Stimulated activated naive B cell treated with anti-CD40 and anti-IgM and Interleukin-4, amounts not matched to agents 10 μg/mL and 1 μg/mL and 100 μg/mL, for 72 hours (primary cell): ENCODE data around the gene PHYH.

Source experiments
- ATAC-seq, 2 donors: fragments of 150-1000 bp; cut with Tn5 transposase; replicated peaks; 2 replicates each; pipeline ENCODE4 v1.10.0; 2021; ENCODE audit warnings: moderate library complexity in 1 of 2
- DNase-seq: peaks from one replicate; pipeline ENCODE4 v3.0.0; 2021
- H3K27ac Mint-ChIP-seq: one replicate; pipeline ENCODE4 v1.8.0; 2022; ENCODE audit warnings: mild to moderate bottlenecking, mixed read lengths
- H3K27me3 Mint-ChIP-seq, 2 donors: one replicate each; pipeline ENCODE4 v1.8.0; 2022; ENCODE audit warnings: mixed read lengths in 2 of 2
- H3K36me3 Mint-ChIP-seq, 2 donors: one replicate each; pipeline ENCODE4 v1.8.0; 2022; ENCODE audit warnings: mixed read lengths in 2 of 2, mild to moderate bottlenecking in 1 of 2
- H3K4me1 Mint-ChIP-seq, 2 donors: one replicate each; pipeline ENCODE4 v1.8.0; 2022; ENCODE audit warnings: mixed read lengths in 2 of 2, mild to moderate bottlenecking in 1 of 2
- H3K4me3 Mint-ChIP-seq, 2 donors: one replicate each; pipeline ENCODE4 v1.8.0; 2022; ENCODE audit warnings: mild to moderate bottlenecking in 2 of 2, mixed read lengths in 2 of 2, moderate library complexity in 1 of 2
- H3K9me3 Mint-ChIP-seq, 2 donors: one replicate each; pipeline ENCODE4 v1.8.0; 2022; ENCODE audit warnings: mixed read lengths in 2 of 2, mild to moderate bottlenecking in 1 of 2

Gene PHYH

DNA sequence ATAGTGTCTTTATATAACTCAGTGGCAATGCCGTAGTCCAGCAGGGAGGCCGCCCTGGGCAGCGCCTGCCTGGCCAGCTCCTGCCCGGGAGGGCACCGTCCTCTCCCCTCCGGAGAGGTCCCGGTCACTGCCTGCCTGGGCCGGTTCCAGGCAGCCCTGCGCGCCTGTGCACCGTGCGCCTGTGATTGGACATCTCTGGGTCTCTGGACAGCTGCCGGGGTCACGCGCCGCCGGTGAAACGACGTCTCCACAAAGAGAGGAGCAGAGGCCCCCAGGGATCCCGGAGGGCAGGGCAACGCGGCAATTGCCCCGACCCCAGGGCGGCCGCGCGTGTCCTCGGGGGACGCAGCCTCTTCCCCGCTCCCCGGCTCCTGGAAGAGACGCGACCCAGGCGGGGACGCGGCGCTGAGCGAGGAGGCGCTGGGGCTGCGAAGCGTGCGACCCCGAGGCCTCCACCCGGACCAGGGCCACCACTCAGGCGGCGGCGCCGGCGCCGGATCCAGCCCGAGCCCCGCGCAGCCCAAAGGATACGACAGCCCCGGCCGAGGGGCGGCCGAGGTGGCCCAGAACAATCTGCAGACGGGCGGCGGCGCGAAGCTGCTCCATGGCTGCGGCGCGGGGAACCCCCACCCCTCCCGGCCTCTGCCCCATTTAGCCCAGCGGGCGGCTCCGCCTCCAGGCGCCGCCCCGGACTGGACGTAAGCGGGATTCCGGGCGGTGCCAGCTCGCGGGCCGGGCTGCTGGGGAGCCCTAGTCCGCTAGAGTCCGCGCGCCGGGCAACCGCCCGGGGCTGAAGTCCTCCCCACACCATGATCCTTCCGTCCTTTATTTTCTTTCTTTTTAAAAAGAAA is at the start of gene PHYH:
PHYH (minus strand) TSS at position 628 of the 851 bp plus-strand sequence; CDS start at position 606, 22 bp downstream.
- Mint-ChIP-seq H3K36me3 (peaks cover 2 to 7% of the 10 kb centered on the region in 2 donors), H3K4me1 (peaks cover 15 to 29% of the 10 kb centered on the region in 2 donors), H3K4me3 (peak within 1 kb of the TSS; percentile 82 to 86), H3K27me3 (no peaks in the 10 kb centered on the region), H3K27ac (peak within 1 kb of the TSS; percentile 96), H3K9me3 (no peaks in the 10 kb centered on the region)
- DNase-seq: peak; percentile 80
- ATAC-seq: peak; percentile 77 to 79

- H3K4me1 Mint-ChIP-seq: peaks cover 44 to 57% of the 10 kb centered on the region in 2 donors
- H3K4me3 Mint-ChIP-seq: peak within 1 kb of the TSS; percentile 83 to 89
- ATAC-seq (peak; percentile 70 to 80), DNase-seq (peak; percentile 60)
- no peaks in the 10 kb centered on the region for H3K9me3 Mint-ChIP-seq
- peaks cover 23 to 39% of the 10 kb centered on the region in 2 donors for H3K27me3 Mint-ChIP-seq
- peaks cover 4 to 8% of the 10 kb centered on the region in 2 donors for H3K36me3 Mint-ChIP-seq
- H3K27ac Mint-ChIP-seq: peak within 1 kb of the TSS; percentile 90
Measured at GRCh38 chr10:13348216-13349017, 48.6 kb upstream of the PHYH start, which contains the start of gene SEPHS1. TSS of gene SEPHS1 (minus strand) at chr10:13348293. CDS start at chr10:13344950, 3,343 bp downstream.

- Mint-ChIP-seq H3K27ac (peak overlapping the region; percentile 87), H3K4me1 (peaks cover 42 to 57% of the 10 kb centered on the region in 2 donors)
Measured at GRCh38 chr10:13347500-13348156, 47.8 kb upstream of the PHYH start.

DNA sequence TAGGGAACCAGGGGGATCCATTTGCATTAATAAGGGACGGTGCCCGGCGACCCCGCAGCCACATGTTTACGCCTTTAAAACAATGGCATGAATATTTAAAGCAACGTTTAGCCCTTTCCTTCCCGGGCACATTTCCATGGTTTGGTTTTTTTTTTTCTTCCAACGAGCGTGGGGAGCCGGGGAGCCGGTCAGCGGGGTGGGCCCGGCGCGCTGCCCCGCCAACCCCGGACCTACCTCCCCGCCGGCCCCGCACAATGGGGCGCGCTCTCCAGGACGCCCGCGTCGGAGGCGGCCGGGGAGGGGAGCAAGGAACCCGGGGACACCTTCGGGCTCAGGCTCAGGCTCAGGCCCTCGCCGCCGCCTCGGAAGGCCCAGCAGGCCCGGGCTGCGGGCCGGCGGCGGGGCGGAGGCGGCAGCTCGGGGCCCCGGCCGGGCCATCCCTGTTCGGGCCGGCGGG is 47.2 kb upstream of the PHYH start:
- Mint-ChIP-seq H3K9me3 (no peaks in the 10 kb centered on the region), H3K36me3 (peaks cover 4 to 12% of the 10 kb centered on the region in 2 donors), H3K27ac (peak overlapping the region; percentile 84), H3K27me3 (peaks cover 10 to 25% of the 10 kb centered on the region in 2 donors), H3K4me1 (peaks cover 37 to 52% of the 10 kb centered on the region in 2 donors), H3K4me3 (peak overlapping the region; percentile 80 to 82)
- ATAC-seq (peak; percentile 34 to 41), DNase-seq (peak; percentile 41)

More at GRCh38 chr10:13347500-13348156, 47.8 kb upstream of the PHYH start:
- Mint-ChIP-seq H3K4me3 (peak overlapping the region; percentile 76 to 77), H3K36me3 (peaks cover 4 to 12% of the 10 kb centered on the region in 2 donors), H3K27me3 (peaks cover 15 to 31% of the 10 kb centered on the region in 2 donors), H3K9me3 (no peaks in the 10 kb centered on the region)
- peak; percentile 61 for DNase-seq
- ATAC-seq: peak; percentile 70 to 72

DNA sequence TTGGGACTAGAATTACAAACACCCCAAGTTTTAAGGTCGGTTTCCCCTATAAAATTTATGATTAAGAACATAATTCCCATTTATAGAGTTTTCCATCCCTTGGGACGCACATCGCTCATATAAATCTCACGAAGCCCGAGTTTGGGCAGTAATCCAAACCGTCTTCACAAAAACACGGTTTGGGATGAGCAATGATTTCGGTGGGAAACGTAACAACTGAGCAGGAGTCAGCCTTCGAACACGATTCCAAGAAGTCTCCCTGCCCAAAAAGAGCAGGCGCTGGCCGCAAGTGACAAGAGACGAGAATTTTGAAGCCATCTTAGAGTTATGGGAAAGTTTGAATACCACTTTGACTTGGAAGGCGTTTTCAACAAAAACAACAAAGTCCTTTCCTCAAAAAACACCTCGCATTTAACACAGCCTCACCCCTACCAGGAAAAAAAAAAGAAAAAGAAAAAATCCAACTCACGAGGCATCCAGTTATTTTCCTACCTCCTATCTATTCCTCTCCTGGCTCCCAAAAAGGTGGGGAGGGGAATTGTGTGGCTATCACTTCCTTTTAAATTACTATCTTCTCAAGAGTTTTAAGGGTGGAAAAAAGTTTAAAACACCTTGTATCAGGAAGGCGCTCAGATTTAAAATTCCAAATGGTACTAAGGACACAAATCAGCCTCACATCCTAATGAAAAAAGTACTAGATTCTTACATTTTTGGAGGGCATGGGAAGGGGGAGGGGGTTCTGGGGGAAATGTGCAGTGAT is 46.6 kb upstream of the PHYH start:
- Mint-ChIP-seq H3K27me3 (peaks cover 4 to 20% of the 10 kb centered on the region in 2 donors), H3K27ac (peak overlapping the region; percentile 84), H3K4me1 (peaks cover 31 to 46% of the 10 kb centered on the region in 2 donors), H3K4me3 (peak overlapping the region; percentile 80 to 82), H3K9me3 (no peaks in the 10 kb centered on the region), H3K36me3 (peaks cover 4 to 12% of the 10 kb centered on the region in 2 donors)
- no peak for DNase-seq
- ATAC-seq: no peak

DNA sequence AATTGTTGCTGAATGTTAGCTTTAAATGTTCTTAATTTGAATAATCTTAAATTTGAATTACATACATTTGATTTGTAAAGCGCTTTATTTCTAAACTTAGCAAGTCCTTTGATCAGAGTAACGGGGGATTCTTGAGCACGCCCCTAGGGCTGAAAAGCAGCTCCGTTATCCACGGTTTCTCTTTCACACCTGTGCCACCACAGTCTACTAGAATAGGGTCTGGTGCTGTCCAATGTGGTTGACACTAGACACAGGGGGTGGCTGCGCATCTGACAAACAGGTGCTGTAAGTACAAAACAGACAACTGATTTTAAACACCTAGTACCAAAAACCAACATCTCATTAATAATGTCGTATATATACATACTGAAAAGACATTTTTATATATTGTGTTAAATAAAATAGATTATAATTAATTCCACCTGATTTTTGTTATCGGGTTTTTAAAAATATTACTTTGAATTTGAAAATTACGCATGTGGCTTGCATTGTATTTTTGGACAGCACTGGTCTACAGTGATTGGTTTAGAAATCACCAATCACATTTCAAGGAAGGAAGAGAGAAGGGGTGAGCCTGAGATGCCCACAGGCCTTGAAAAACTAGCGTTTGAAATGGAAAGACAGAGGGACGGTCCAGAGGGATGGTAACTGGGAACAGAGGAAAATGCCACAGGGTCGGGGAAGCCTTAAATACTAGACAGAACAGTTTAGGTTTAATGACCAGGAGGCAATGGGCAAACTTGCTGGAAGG is 40.9 kb upstream of the PHYH start:
- no peaks in the 10 kb centered on the region for H3K27me3 Mint-ChIP-seq
- no peaks in the 10 kb centered on the region for H3K9me3 Mint-ChIP-seq
- ATAC-seq: peak; percentile 70 to 77
- DNase-seq: no peak
- peaks cover 28 to 50% of the 10 kb centered on the region in 2 donors for H3K4me1 Mint-ChIP-seq
- H3K4me3 Mint-ChIP-seq: no peak overlapping the region
- peaks cover 22 to 45% of the 10 kb centered on the region in 2 donors for H3K36me3 Mint-ChIP-seq
- no peak overlapping the region for H3K27ac Mint-ChIP-seq

DNA sequence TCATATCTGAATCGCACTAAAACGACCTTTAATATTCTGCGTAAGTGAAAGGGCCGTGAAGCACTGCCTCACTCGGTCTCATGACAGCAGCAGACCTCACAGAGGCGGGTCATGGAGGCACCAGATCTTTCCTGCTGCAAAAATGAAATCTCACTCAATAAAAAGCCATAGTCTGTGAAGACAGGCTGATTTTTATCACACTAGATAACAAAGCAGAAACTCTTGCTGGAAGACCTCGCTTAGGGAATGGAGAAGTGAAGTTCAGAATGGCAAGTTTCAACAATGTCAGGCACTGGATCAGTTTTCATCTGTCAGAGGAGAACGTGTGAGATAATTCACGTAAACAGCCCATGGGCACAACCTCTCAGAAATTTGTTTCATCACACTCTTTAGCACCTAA is 40.2 kb upstream of the PHYH start:
- ATAC-seq: no peak
- Mint-ChIP-seq H3K36me3 (peaks cover 22 to 47% of the 10 kb centered on the region in 2 donors), H3K4me1 (peaks cover 26 to 47% of the 10 kb centered on the region in 2 donors), H3K9me3 (no peaks in the 10 kb centered on the region), H3K27ac (no peak overlapping the region), H3K27me3 (no peaks in the 10 kb centered on the region), H3K4me3 (no peak overlapping the region)
- no peak for DNase-seq

DNA sequence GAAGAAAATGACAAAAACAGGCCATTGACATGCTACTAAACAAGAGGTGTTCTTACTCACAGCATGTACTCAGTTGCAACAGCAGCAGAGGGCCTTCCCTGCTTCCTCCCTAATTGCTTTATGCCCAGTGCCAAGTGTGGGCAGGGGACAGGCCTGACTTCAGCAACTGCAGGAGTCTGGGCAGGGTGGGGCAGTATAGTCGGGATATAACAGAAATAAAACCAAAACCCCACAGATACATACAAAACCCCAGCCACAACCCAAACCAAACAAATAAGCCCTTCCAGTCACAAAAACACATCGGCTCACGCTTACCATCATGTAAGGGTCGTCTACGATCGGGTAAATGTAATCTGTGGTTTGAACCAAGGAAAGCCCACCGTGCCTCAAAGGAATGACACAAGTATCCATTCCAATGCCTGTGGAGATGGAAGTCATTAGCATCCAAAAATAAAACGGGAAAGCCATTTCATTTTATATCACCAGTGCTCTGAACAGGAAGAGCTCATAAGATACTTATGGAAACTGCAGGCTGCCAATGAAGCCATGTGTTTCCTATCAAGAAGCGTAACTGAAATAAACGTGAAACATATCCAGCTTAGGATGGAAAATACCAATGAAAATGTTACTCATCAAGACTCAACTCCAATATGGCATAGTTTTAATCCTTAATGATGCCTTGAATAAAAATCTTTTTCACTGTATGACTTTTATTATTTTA is 38.7 kb upstream of the PHYH start:
- ATAC-seq: no peak
- DNase-seq: no peak
- H3K4me3 Mint-ChIP-seq: no peak overlapping the region
- peak overlapping the region; percentile 9 for H3K27ac Mint-ChIP-seq
- peaks cover 20 to 42% of the 10 kb centered on the region in 2 donors for H3K36me3 Mint-ChIP-seq
- no peaks in the 10 kb centered on the region for H3K27me3 Mint-ChIP-seq
- H3K9me3 Mint-ChIP-seq: no peaks in the 10 kb centered on the region
- peaks cover 18 to 47% of the 10 kb centered on the region in 2 donors for H3K4me1 Mint-ChIP-seq

- no peak for DNase-seq
- H3K9me3 Mint-ChIP-seq: no peaks in the 10 kb centered on the region
- H3K4me1 Mint-ChIP-seq: peaks cover 18 to 44% of the 10 kb centered on the region in 2 donors
- H3K4me3 Mint-ChIP-seq: no peak overlapping the region
- H3K36me3 Mint-ChIP-seq: peaks cover 26 to 39% of the 10 kb centered on the region in 2 donors
- H3K27ac Mint-ChIP-seq: no peak overlapping the region
- ATAC-seq: no peak
- no peaks in the 10 kb centered on the region for H3K27me3 Mint-ChIP-seq
Measured at GRCh38 chr10:13337827-13338196, 37.9 kb upstream of the PHYH start.

DNA sequence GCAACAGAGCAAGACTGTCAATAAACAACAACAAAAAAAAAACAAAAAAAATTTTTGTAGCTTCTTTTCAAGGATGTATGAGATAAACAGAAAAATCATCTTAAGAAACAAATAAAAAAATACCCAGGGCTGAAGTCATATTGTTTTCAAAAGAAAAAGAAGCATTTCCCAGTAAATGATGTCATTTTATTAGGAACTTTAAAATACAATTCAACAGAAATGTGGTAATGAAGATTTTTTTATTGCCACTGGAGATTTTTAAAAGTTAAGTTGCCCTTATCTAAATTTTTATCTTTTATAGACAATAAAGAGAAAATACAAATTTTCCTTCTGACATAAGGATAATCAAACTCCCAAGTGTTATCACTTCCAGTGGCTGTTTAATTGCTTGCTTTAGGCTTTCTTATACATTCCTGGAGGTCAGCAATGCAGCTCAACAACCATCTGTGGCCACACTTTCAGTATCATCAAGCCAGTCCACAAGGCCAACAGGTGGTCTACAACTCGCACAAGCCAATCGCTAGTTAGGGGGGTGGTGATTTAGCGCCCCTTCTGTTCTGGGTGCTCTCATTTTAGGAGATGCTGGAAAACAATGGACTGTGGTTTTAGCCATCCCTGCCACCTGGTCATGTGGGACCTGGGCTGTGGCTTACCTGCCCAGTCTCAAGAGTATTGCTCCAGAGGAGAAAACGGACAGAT is 37.4 kb upstream of the PHYH start:
- Mint-ChIP-seq H3K4me3 (no peak overlapping the region), H3K27ac (no peak overlapping the region), H3K4me1 (peaks cover 18 to 44% of the 10 kb centered on the region in 2 donors), H3K36me3 (peaks cover 29 to 41% of the 10 kb centered on the region in 2 donors), H3K27me3 (no peaks in the 10 kb centered on the region), H3K9me3 (no peaks in the 10 kb centered on the region)
- DNase-seq: no peak
- ATAC-seq: no peak

GRCh38 chr10:13335881-13336280 is 36.0 kb upstream of the PHYH start:
- peak; percentile 5 for DNase-seq
- no peaks in the 10 kb centered on the region for H3K27me3 Mint-ChIP-seq
- H3K27ac Mint-ChIP-seq: peak overlapping the region; percentile 69
- peaks cover 40 to 52% of the 10 kb centered on the region in 2 donors for H3K36me3 Mint-ChIP-seq
- peak; percentile 87 to 91 for ATAC-seq
- no peaks in the 10 kb centered on the region for H3K9me3 Mint-ChIP-seq
- H3K4me3 Mint-ChIP-seq: peak overlapping the region in 1 of 2 donors; percentile 22
- peaks cover 16 to 40% of the 10 kb centered on the region in 2 donors for H3K4me1 Mint-ChIP-seq

DNA sequence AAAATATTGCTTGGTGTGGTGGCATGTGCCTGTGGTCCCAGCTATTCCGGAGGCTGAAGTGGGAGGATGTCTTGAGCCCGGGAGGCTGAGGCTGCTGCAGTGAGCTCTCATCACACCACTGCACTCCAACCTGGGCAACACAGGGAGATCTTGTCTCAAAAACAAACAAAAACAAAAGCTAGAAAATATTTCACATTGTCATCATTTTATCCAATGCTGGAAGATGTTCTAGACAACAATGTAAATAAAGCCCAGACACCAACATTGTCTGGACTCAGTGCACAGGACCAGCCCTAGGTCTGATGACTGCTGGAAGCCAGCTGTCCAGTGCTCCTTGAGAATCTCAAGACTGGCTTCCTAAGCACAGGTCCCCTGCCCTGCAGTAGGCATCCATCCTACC is 34.7 kb upstream of the PHYH start:
- H3K27ac Mint-ChIP-seq: no peak overlapping the region
- no peaks in the 10 kb centered on the region for H3K27me3 Mint-ChIP-seq
- no peak overlapping the region for H3K4me3 Mint-ChIP-seq
- no peaks in the 10 kb centered on the region for H3K9me3 Mint-ChIP-seq
- DNase-seq: no peak
- no peak for ATAC-seq
- peaks cover 40 to 56% of the 10 kb centered on the region in 2 donors for H3K36me3 Mint-ChIP-seq
- peaks cover 16 to 32% of the 10 kb centered on the region in 2 donors for H3K4me1 Mint-ChIP-seq
